ENCODE results near the gene TMEM37.

TMEM37 gene

GRCh38 chr2:119434664-119435063 lies 3.0 kb downstream of the TMEM37 start:
- DNase-seq (ENCODE audit: insufficient read length, low spot score) (no peak), FAIRE-seq (no peak)
- TF ChIP-seq CTCF (IDR thresholded peaks at IDR 0.05; ENCODE audit: insufficient read depth, missing control alignments): no peak

GRCh38 chr2:119435081-119435952 lies 3.7 kb downstream of the TMEM37 start:
- TF ChIP-seq CTCF (IDR thresholded peaks at IDR 0.05; ENCODE audit: insufficient read depth, missing control alignments): no peak
- no peak for FAIRE-seq
- DNase-seq (ENCODE audit: insufficient read length, low spot score): no peak

- DNase-seq (ENCODE audit: insufficient read length, low spot score) (no peak), FAIRE-seq (no peak)
Observed at GRCh38 chr2:119435953-119436297, 4.3 kb downstream of the TMEM37 start.

GRCh38 chr2:119436993-119437772 lies 5.5 kb downstream of the TMEM37 start:
- TF ChIP-seq CTCF (IDR thresholded peaks at IDR 0.05; ENCODE audit: insufficient read depth, missing control alignments): no peak
- no peak for FAIRE-seq

More at GRCh38 chr2:119435953-119436297, 4.3 kb downstream of the TMEM37 start:
- no peak for TF ChIP-seq CTCF (IDR thresholded peaks at IDR 0.05; ENCODE audit: insufficient read depth, missing control alignments)

GRCh38 chr2:119438128-119438656 lies 6.5 kb downstream of the TMEM37 start:
- no peak for FAIRE-seq

More at GRCh38 chr2:119436993-119437772, 5.5 kb downstream of the TMEM37 start:
- no peak for DNase-seq (ENCODE audit: insufficient read length, low spot score)

GRCh38 chr2:119438726-119439284 lies 7.2 kb downstream of the TMEM37 start:
- FAIRE-seq (no peak), DNase-seq (ENCODE audit: insufficient read length, low spot score) (no peak)
- TF ChIP-seq CTCF (IDR thresholded peaks at IDR 0.05; ENCODE audit: insufficient read depth, missing control alignments): no peak

More at GRCh38 chr2:119438128-119438656, 6.5 kb downstream of the TMEM37 start:
- DNase-seq (ENCODE audit: insufficient read length, low spot score): no peak
- TF ChIP-seq CTCF (IDR thresholded peaks at IDR 0.05; ENCODE audit: insufficient read depth, missing control alignments): no peak

All from D721Med (cell line).